ACHN (cell line): ENCODE results near the gene SMNDC1.
"Not testable (repeated sequence)": the region's sequence is repeated elsewhere in the genome, so short reads cannot be mapped to it uniquely, and the experiment has no call there.

Experiments
- DNase-seq: peaks from one replicate; pipeline ENCODE4 v3.0.0-alpha.2; 2015
- in situ Hi-C: cut with HindIII; loops from 2 replicates; pipeline ENCODE4 v1.10.0; 2017; ENCODE audit warnings: low sequenced_read_pairs, low pct_ligation_motif_present, low pct_unique_long_range_greater_than_20kb

The SMNDC1 gene

DNA sequence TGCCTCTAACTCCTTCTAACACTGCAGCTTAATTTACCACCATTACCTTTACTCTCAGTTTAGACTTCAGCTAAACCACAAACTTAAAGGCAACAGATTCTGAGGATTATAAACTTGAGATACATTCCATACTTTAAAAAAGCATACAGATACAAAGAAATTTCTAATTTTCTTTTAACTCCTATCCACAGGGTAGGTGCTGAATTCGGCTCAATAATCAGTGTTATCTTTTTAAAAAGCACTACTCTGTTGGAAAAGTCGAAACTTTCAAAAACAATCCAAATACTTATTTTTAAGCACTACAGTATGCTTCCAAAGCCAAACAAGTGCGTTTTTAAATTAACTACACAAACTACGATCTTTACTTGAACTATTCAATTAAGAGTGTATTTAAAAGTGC is 1.0 kb downstream of the SMNDC1 start:
- no peak for DNase-seq
- in situ Hi-C loops: no loop called here

DNA sequence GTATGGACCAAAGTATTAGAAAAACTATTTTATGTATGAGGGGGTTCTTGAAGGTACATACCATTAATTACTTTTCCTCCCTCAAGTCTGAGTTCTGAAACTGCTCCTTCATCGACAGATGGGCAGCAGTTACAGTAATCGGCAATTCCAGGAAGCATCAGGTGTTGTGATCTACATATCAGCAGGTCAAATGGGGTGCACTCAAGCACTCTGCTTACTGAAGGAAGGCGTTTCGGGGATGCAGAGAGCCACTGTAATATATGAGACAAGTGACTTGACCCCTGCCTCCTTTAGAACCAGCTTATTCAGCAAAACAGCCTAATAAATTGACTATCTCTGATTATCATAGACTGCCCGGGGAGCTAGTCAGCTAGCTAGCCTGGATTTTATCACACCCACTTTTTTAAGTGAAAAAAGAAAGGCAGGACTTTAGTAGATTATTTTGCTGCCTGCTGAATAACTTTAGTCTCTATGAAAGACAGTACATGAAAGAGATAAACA is 4.2 kb downstream of the SMNDC1 start:
- DNase-seq: no peak
- in situ Hi-C loops: no loop called here

DNA sequence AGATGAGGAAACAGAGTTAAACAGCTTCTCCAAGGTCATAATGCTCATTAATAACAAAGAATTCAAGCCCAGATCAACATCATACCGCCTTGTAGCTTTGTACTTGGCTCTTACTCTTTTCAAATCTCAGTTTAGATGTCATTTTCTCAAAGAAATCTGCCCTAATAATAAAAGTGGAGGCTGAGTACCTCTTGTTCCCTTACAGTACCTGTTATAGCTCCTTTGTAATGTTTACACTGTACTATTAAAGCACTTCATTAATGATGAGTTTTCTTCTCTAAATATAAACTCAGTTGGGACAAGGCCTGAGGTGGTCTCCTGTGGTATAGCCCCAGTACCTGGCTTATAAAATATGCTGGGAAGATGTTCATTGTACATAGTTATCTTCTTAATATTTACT is 7.8 kb downstream of the SMNDC1 start:
- in situ Hi-C loops: loop anchor here (25.0 kb wide), 1 partner anchor 160 kb away; no protein-coding TSS in a partner anchor
- DNase-seq: no peak

DNA sequence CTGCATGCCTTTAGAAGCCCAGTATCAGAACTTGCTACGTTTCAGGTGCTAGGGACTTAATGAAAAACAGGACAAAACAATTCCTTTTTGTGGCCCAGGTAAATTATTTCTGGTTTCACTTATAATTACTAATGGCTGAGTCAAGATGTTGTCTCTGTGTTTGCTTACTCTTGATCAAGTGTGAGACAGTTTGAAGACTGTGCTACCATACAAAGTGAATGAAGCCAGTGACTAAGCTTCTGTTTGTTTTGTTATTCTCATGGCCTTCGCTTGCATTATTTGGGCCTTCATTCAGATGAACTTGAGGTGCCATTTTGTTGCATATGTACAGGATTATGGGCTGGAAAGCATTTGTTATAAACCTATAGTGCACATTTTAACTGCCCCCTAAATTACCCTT is 17.9 kb downstream of the SMNDC1 start:
- in situ Hi-C loops: loop anchor here (25.0 kb wide), 1 partner anchor 150 kb away; no protein-coding TSS in a partner anchor
- no peak for DNase-seq

DNA sequence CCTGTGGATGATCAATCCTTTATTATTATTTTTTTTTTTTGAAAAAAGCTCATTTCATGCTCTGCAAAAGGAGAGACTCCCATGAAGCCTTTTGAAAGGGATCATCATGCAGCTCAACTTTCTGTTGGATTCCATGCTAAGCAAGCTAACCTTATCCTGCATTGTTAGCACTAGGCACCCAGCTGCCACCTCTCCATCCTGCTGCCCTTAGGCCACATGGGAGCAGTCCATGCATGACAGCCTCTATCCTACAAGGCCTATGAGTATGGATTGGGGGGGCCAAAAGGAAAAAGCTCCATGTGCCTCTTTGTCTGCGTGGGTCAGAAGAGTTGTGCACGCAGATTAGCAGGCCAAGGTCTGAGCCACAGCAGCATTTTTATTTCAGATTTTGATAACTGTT is 19.2 kb downstream of the SMNDC1 start:
- no peak for DNase-seq
- in situ Hi-C loops: loop anchor here (25.0 kb wide), 1 partner anchor 148 kb away; no protein-coding TSS in a partner anchor

DNA sequence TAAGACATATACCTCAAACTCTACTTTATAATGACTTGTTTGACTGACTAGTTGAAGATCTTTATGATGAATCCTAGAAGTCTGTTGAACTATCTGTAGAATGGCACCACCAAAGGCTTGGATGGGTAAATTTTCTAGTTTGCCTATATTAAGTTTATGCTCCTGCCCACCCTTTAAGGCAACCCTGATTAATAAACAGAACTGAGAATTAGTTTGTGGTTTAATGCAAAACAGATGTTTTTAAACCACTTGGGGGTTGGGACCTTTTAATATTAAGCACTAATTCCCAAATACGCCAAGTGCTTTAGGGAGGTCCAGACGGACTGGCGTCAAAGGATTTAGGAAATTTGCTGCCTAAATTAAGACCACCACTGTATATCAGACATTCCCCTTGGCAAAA is 20.5 kb downstream of the SMNDC1 start:
- in situ Hi-C loops: loop anchor here (25.0 kb wide), 1 partner anchor 147 kb away; no protein-coding TSS in a partner anchor
- no peak for DNase-seq

DNA sequence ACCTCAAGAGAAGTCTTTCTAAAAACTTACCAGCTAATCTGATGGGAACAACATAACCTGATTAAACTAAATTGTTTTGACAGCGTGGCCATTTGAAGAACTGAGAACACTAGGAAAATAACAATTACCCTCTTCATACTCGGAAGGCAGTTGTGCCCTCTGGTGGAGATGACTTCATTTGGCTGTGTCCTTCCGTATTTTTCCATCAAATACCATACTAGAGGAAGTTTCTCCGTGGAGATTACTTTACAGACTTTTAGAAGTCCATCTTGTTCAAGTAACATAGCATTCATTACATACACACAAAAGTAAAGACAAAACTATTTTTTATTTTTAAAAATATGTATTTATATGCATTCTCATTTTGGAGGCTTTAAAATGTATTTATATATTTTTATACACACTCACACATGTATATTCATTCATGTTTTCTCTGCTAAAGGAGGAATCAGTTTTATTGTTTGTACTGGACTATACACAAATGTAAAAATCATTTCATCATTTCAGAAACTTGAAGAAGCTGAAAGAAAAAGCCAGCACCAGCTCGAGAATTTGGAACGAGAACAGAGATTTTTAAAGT is 25.2 kb downstream of the SMNDC1 start:
- in situ Hi-C loops: loop anchor here (25.0 kb wide), 1 partner anchor 142 kb away; no protein-coding TSS in a partner anchor
- DNase-seq: peak; percentile 69

DNA sequence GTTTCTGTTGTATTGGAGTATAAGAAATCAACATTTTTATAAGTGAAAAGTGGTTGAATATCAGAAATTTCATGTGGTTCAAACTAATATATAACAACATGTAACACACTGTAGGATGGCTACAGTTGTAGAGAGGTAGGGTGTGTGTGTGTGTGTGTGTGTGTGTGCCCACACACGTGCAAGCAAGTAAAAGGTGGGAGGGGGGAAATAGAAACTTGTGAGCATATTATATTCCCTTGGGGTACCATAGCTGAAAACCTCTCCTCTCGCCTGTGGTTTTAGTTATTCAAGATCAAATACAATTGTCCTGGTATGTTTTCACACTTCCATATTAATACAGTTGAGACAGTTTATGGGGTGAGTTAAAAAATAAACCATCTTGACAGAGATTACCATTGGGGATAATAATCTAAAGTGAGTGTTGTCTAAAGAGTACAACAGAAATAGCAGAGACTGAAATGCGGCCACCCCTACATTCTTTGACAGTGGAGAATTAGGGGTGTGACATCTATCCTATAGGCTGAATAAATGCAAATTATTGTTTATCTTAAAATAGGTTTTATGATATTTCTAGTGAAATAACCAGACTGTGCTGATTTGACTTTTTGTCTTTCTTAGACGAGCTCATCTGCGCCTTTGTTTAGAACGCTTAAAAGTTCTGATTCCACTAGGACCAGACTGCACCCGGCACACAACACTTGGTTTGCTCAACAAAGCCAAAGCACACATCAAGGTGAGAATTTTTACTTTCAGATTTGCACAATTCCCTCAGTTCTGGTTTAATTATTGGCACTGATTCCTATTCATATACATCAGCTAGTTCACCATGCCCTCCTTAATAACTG is 25.9 kb downstream of the SMNDC1 start:
- DNase-seq: no peak
- in situ Hi-C loops: loop anchor here (25.0 kb wide), 1 partner anchor 141 kb away; no protein-coding TSS in a partner anchor

DNA sequence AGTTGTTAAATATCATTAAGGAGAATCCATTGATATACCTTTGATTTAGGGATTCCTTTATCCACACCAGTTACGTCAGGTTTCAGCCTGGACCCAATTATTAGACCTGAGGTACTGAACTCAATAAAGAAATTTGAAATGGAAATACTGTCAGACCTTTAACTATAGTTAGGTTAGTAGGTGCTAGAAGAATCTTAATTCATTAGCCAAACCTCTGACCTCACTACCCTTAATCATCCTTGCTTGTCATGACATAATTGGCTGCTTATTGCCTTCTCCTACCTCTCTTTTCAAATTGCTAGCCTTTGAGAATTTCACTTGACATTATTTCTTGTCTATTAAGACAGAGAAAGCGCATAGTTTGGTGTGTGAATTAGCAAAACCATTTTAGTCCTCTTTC is 27.1 kb downstream of the SMNDC1 start:
- in situ Hi-C loops: loop anchor here (25.0 kb wide), 1 partner anchor 140 kb away; no protein-coding TSS in a partner anchor
- no peak for DNase-seq

DNA sequence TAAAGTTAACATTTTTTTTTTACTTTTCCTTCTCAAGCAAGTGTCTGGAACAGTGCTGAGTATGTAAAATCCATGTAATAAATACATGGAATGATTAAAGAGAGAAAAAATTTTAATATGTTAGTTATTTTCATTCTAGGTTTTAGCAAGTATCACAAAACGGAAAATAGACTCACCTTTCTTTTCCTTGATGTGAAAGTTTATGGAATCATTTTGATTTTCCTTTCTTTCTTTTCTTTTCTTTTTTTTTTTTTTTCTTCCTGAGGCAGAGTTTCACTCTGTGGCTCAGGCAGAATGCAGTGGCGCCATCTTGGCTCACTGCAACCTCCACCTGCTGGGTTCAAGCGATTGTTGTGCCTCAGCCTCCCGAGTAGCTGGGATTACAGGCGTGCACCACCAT is 28.1 kb downstream of the SMNDC1 start:
- in situ Hi-C loops: loop anchor here (25.0 kb wide), 1 partner anchor 139 kb away; no protein-coding TSS in a partner anchor
- DNase-seq: no peak

DNA sequence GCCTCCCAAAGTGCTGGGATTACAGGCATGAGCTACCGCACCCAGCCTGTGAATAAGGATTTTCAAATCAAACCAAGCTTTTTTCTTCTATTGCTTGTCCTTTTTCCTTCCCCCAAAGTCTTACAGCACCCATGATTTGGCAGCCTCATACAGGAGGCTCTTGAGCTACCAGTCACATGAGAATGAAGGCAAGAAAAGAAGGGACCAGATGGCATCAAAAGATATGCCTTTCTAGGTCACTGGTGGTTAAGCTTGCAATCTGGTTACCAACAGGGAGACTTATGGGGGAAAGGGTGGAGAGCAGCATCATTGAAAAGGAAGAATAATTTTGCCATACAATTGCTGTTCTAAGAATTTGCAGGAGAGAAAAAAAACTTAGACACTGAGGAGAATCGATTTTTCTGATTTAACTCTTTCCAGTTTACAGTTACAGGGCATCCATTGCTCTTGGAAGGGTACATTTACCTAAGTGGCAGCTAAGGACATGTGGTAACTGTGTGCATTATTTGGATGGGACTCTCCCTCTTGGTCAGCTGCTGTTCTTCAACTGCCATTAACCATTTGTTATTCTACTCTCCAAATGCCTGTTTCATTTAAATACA is 29.5 kb downstream of the SMNDC1 start:
- no peak for DNase-seq
- in situ Hi-C loops: loop anchor here (25.0 kb wide), 1 partner anchor 138 kb away; no protein-coding TSS in a partner anchor

DNA sequence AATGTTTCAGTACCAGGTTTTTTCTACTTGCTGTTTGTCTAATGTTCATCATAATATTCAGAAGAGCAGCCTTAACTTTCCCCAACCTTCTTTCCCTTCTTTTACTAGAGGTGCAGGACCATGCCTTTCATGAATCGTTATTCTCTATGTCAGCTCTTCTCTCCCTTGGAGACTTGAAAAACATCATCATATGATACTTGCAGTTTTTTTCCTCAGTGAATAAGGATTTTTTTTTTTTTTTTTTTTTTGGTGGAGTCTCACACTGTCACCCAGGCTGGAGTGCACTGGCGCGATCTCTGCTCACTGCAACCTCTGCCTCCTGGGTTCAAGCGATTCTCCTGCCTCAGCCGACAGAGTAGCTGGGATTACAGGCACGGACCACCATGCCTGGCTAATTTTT is 30.1 kb downstream of the SMNDC1 start:
- in situ Hi-C loops: loop anchor here (25.0 kb wide), 1 partner anchor 137 kb away; no protein-coding TSS in a partner anchor
- no peak for DNase-seq

DNA sequence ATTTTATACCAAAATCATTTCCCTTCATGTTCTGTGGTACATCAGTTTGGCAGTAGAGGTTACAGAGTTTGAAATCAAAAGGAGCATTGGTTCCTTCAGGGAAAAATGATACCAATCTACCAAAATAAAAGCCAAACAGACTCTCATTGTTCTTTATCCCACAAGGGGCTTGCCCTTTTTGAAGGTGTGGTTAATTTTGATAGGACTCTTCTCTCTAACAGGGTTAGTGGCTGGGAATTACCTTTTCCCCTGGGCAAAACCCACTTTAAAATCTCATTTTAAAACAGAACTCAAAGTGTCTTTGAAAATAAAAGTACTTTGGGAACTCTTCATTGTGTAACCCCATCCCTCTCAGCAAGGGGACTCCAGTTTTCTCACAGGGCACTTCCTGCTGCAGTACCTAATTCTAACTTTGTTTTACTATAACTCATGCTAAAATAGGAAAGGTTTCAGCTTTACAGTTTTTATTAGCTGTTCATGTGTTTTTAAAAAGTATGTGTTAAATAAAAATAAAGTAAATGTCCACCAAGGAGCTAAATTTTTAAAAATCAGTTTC is 30.6 kb downstream of the SMNDC1 start:
- in situ Hi-C loops: no loop called here

DNA sequence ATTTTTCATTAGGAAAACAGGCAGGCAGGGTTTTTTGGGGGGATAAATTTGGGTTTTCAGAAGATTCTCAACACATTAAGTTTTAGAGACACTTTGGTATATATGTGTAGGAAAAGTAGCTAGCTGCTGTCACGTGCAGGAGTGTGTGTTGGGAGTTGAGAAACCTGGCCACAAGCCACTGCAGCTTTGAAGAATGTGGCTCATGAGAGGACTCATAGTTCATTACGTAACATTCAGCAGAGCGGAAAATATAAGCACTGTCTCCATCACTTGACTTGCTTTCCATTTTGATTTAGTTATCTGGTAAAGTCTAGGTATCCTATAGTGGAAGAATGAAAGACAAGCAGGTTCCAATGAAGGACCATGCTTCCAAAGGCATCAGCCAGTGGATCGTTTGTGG is 31.2 kb downstream of the SMNDC1 start:
- DNase-seq: peak; percentile 76
- in situ Hi-C loops: no loop called here

More for the DNA sequence above, 30.6 kb downstream of the SMNDC1 start:
- DNase-seq: no peak

DNA sequence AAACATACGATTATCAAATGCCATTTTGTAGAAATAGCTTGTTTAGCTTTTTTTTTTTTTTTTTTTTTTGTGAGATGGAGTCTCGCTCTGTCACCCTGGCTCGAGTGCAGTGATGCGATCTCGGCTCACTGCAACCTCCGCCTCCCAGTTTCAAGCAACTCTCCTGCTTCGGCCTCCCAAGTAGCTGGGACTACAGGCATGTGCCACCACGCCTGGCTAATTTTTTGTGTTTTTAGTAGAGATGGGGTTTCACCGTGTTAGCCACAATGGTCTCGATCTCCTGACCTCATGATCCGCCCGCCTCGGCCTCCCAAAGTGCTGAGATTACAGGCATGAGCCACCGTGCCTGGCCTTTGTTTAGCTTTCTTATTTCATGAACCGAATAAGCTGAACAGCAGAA is 31.7 kb downstream of the SMNDC1 start:
- DNase-seq, in situ Hi-C loops: not testable (repeated sequence)

DNA sequence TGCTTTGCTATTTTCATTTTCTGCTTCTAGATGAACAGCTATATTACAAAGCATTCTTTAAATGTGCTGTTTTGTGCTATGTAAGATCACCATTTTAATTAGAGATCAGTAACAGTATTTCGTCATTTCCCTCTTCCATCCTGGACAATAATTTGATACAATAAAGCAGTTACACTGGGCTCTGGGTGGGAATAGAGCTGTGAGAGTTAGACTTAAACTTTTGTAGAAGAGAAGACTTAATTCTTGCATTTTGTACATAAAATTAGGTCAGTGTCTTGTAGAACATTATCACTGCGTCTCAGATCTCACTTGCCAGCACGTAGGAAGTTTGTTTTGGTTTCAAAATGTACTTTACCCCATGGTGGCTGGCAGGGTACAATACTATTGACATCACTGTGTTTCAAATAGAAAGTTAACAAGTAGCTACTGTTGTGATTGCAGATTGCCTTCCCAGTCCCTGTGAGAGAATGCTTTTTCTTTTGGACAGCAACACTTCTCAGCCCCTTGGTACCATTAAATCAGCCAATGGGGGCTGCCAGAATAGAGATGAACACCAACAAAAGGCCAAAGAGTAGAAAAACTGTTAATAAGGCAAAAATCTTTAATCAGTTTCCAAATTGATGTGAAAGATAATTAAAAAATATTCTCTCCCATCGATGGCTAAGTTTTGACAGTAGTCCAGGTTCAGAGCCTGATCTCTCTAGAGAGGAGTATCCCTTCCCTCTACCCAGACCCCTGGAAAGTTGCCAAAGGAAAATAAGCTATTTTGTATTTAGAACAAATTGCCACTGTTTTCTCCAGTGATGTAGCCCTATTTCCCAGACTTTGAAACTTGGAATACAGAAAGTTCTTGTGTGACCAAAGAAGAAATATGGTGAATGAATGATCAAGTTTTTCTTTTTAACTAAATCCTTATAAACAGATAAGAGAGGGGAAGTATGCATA is 35.1 kb downstream of the SMNDC1 start:
- in situ Hi-C loops: no loop called here

DNA sequence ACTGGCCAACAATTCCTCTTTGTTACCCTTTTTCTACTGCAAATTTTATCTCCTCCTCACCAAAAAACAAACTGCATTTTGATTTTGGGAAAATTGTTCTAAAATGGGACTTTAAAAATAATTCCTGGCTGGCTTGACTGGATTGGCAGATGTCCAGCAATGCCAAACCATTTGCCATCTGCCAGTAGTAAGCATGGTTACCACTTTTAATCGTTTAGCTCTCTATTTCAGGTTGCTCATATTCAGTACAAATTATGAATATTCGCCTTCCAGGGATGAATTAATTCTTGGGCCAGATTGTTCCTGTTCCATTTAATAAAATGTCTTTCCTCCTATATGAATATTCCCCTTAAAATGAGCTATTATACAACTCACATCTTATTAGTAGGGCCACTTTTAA is 35.7 kb downstream of the SMNDC1 start:
- in situ Hi-C loops: no loop called here
- DNase-seq: no peak

More for the DNA sequence above, 35.1 kb downstream of the SMNDC1 start:
- DNase-seq: peak; percentile 32

DNA sequence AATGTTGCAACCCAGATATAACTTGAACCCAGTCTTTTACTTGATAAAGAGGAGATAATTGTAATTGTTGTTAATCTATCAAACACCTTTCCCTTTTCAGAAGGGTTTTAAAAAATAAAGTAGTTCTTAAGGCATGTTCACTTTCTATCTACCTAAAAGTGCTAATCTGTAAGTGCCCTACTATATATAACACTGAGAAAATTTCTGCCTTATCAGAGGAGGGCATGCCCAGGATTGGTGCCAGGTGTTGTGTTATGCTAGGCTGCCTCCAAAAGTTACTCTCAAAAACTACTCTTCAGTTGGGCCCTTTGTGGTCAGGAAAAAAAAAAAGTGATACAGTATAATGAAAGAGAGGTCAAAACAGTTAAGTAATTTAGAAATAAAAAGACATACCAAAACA is 36.3 kb downstream of the SMNDC1 start:
- in situ Hi-C loops: no loop called here
- no peak for DNase-seq
